HepG2 (cell line): ENCODE results near the gene KCND1. TPM values are rescaled to one million over a fixed set of nuclear protein-coding genes. Genes with fewer than 3 reads are reported as not detected.

Experiments used
- ATAC-seq: fragments of 200-7000 bp; cut with Tn5 transposase; 3 replicates; pipeline ENCODE4 v1.9.1; 2020; ENCODE audit warnings: mild to moderate bottlenecking, moderate library complexity
- BruUV-seq: library from RNA; stranded (reverse); fragments of 400-500 nt; replicated peaks from 2 replicates; lab custom pipeline; 2021; lab: Mats Ljungman, UMichigan
- CTCF ChIA-PET: fragments of 300-600 bp; formaldehyde crosslinking; extraction: SDS; loops from one replicate; lab custom pipeline; 2021; ENCODE audit warnings: low total read pairs, inconsistent platforms, low intra/inter-chr PET ratio; lab: Yijun Ruan, JAX
- POLR2A ChIA-PET: fragments of 350-600 bp; sonication (Branson Sonifier 250); formaldehyde crosslinking; loops from one replicate; lab custom pipeline; 2020; ENCODE audit warnings: antibody characterized with exemption, inconsistent platforms; lab: Yijun Ruan, JAX
- DNase-seq: peaks from one replicate; pipeline ENCODE4 v3.0.0-alpha.2; 2015; ENCODE audit warnings: low spot score
- FAIRE-seq: peaks from 3 replicates; lab custom pipeline; 2011; peaks lifted over from hg19 to GRCh38; lab: Jason Lieb, UNC
- H2AFZ ChIP-seq: one replicate; pipeline ENCODE4 v1.6.1; 2011; ENCODE audit warnings: low read length, inconsistent platforms
- H3K27ac ChIP-seq: fragments of 300-600 bp; 3 replicates; pipeline ENCODE4 v1.8.0; 2011; ENCODE audit warnings: mixed run types, mild to moderate bottlenecking, mixed read lengths, low read length, inconsistent platforms; ENCODE audit not compliant: insufficient read depth; ENCODE audit errors: extremely low read length
- H3K27me3 ChIP-seq, 2 experiments: fragments of 200-600 bp in 1 of 2; 2 replicates in 1 of 2; 3 replicates in 1 of 2; pipeline versions ENCODE4 v1.6.0 to v1.8.0; 2011; ENCODE audit warnings: low read length in 2 of 2, mild to moderate bottlenecking in 2 of 2, moderate library complexity in 2 of 2, inconsistent platforms in 1 of 2; ENCODE audit not compliant: insufficient read depth in 2 of 2, control insufficient read depth in 1 of 2
- H3K36me3 ChIP-seq, 2 experiments: fragments of 200-600 bp in 1 of 2; replicated peaks in 1 of 2; 2 replicates in 1 of 2; 3 replicates in 1 of 2; pipeline versions ENCODE4 v1.5.1 to v1.8.0; 2011; ENCODE audit warnings: low read length in 2 of 2, inconsistent platforms in 1 of 2; ENCODE audit not compliant: insufficient read depth in 2 of 2, control insufficient read depth in 1 of 2
- H3K4me1 ChIP-seq: 2 replicates; pipeline ENCODE4 v1.5.1; 2012; ENCODE audit warnings: low read length, inconsistent platforms; ENCODE audit not compliant: insufficient read depth
- H3K4me2 ChIP-seq: 2 replicates; pipeline ENCODE4 v1.6.0; 2011; ENCODE audit warnings: low read depth, low read length, inconsistent platforms
- H3K4me3 ChIP-seq, 3 experiments: fragments of 200-600 bp in 1 of 3; sonication (generic), shearing (Covaris generic) in 1 of 3; replicated peaks in 1 of 3; 2 replicates each; pipeline ENCODE4 v1.5.1; 2011 to 2016; ENCODE audit warnings: low read length in 3 of 3, inconsistent platforms in 2 of 3, low read depth in 2 of 3, mild to moderate bottlenecking in 2 of 3, control low read depth in 1 of 3, mixed read lengths in 1 of 3; ENCODE audit not compliant: insufficient read depth in 1 of 3
- H3K79me2 ChIP-seq: one replicate; pipeline ENCODE4 v1.6.1; 2011; ENCODE audit warnings: low read length, inconsistent platforms; ENCODE audit not compliant: insufficient read depth
- H3K9ac ChIP-seq: 2 replicates; pipeline ENCODE4 v1.6.0; 2011; ENCODE audit warnings: mild to moderate bottlenecking, low read depth, low read length, inconsistent platforms; ENCODE audit not compliant: insufficient read depth
- H3K9me3 ChIP-seq: 2 replicates; pipeline ENCODE4 v1.5.1; 2012; ENCODE audit warnings: mild to moderate bottlenecking, low read length
- H4K20me1 ChIP-seq: 2 replicates; pipeline ENCODE4 v1.6.0; 2011; ENCODE audit warnings: inconsistent platforms, mild to moderate bottlenecking, low read length, moderate library complexity; ENCODE audit not compliant: insufficient read depth
- AGO2 ChIP-seq: fragments of 200-400 bp; formaldehyde crosslinking; optimal IDR thresholded peaks from 2 replicates; pipeline ENCODE3; 2017; ENCODE audit warnings: mild to moderate bottlenecking, low read depth, low read length, moderate library complexity
- KLF16 ChIP-seq, 2 experiments: sonication (generic) in 1 of 2; formaldehyde crosslinking in 1 of 2; IDR thresholded peaks; 2 replicates each; pipeline versions ENCODE4 v1.6.1 to v1.8.0; 2016 to 2023; ENCODE audit warnings: missing genetic modification reagents in 2 of 2, missing compliant biosample characterization in 1 of 2
- SPEN ChIP-seq: sonication (generic); formaldehyde crosslinking; IDR thresholded peaks from 2 replicates; pipeline ENCODE4 v1.5.1; 2020; ENCODE audit warnings: low read depth, mild to moderate bottlenecking, missing genetic modification reagents
- THAP11 ChIP-seq: IDR thresholded peaks from 2 replicates; pipeline ENCODE4 v1.6.1; 2016; ENCODE audit warnings: missing biosample characterization, missing genetic modification reagents
- YY1 ChIP-seq: IDR thresholded peaks from 2 replicates; pipeline ENCODE4 v1.6.1; 2011; ENCODE audit warnings: low read length, low read depth, moderate library complexity, mild to moderate bottlenecking; ENCODE audit not compliant: insufficient read depth, insufficient replicate concordance
- ZNF670 ChIP-seq: sonication (generic); formaldehyde crosslinking; IDR thresholded peaks from 2 replicates; pipeline ENCODE4 v1.8.0; 2022; ENCODE audit warnings: mild to moderate bottlenecking, missing genetic modification reagents, borderline replicate concordance
- ZNF768 ChIP-seq: sonication (generic); formaldehyde crosslinking; IDR thresholded peaks from 2 replicates; pipeline ENCODE4 v1.4.0; 2020; ENCODE audit warnings: missing genetic modification reagents
- WGBS: methylation state at CpG from one replicate; pipeline ENCODE4 v1.1.6; 2017; ENCODE audit warnings: low lambda C conversion rate; 5-methylcytosine and 5-hydroxymethylcytosine counted together
- in situ Hi-C: cut with HindIII; loops from 2 replicates; pipeline ENCODE4 v1.10.0; 2017; ENCODE audit warnings: low pct_unique_long_range_greater_than_20kb; ENCODE audit not compliant: extremely low pct_ligation_motif_present
- intact Hi-C: fragments of 100-400 bp; cut with micrococcal nuclease; formaldehyde crosslinking; loops from one replicate; pipeline ENCODE4 v1.10.0; 2022; ENCODE audit not compliant: unreplicated experiment
- polyA plus RNA-seq, 8 experiments: library from polyadenylated mRNA; depleted of rRNA in 3 of 8; stranded (reverse) in 7 of 8; unstranded in 1 of 8; fragments of >200 nt; fragmentation: Illumina TruSeq in 4 of 8; extraction: Trizol in 4 of 8; gene quantifications; 2 replicates each; pipeline versions ENCODE4 v1.2.1 to v1.2.3, GENCODE V29; 2011 to 2016; ENCODE audit warnings: low read depth in 4 of 8, missing spikeins in 1 of 8, mixed read lengths in 1 of 8; ENCODE audit not compliant: insufficient read depth in 1 of 8
- total RNA-seq, 5 experiments: library from RNA; depleted of rRNA; stranded (reverse); fragments of >200 nt; fragmentation: Illumina TruSeq; extraction: Trizol; gene quantifications; 2 replicates each; pipeline ENCODE4 v1.2.3, GENCODE V29; 2016; ENCODE audit warnings: low read depth in 1 of 5
- TF ChIP-seq, protein P1 (sequence below): sonication (generic); formaldehyde crosslinking; IDR thresholded peaks from 2 replicates; pipeline ENCODE4 v1.5.0; 2020; ENCODE audit warnings: mild to moderate bottlenecking, missing genetic modification reagents, borderline replicate concordance
- TF ChIP-seq, protein P2 (sequence below): IDR thresholded peaks from 2 replicates; pipeline ENCODE4 v1.6.1; 2012; ENCODE audit warnings: inconsistent platforms
- TF ChIP-seq, protein P3 (sequence below): sonication (generic); formaldehyde crosslinking; IDR thresholded peaks from 2 replicates; pipeline ENCODE4 v1.5.1; 2020; ENCODE audit warnings: mild to moderate bottlenecking, missing genetic modification reagents, moderate library complexity
- TF ChIP-seq, protein P4 (sequence below): sonication (generic); formaldehyde crosslinking; IDR thresholded peaks from 2 replicates; pipeline ENCODE4 v1.4.0; 2020; ENCODE audit warnings: missing genetic modification reagents
- TF ChIP-seq, protein P5 (sequence below): IDR thresholded peaks from 2 replicates; pipeline ENCODE4 v1.6.1; 2016; ENCODE audit warnings: missing genetic modification reagents, missing compliant biosample characterization

Gene KCND1
- total and polyA plus RNA-seq, 2 of the 13 experiments (the other 11 are each of a cell fraction or from before 2014, with no cell fraction given): 0.07 to 0.30 TPM

DNA sequence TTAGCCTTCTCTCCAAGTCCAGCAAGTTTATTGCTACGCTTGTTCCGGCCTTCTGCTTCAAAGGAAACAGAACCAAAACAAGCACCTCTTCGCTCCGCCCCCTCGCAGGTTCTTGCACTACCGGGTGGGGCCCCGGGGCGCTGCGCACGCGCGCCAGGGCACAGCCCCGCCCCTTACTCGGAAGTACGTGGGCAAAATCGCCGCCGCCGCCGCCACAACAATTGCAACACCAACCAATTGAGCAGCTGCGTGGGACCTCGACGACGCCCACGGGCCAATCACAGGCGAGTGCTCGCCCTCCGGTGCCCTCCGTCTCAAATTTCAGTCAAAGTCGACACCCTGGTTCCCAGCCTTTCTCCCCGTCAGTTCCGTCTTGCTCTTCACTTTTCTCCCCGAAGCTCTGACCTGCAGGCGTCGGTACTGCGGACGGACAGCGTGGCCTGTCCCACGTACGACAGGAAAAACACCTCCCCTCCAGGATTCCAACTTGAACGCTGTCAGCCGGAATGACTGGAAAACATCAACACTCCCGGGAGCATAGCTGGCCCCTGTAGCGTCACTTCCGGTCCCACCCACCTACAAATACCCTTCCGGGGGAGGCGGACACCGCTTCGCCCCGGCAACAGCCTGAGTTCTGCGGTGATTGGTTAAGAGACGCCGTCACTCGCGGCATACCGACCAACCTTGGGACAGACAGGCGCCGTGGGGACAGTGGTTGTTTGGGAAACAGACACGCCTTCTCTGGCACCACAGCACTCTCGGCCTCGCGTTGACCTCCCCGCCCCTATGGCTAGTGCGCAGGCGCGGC lies 13.6 kb downstream of the KCND1 start (continued):
- TF ChIP-seq KLF16 (CRISPR knock-in tag; IDR thresholded peaks at IDR 0.05): peak in 1 of 2 experiments; percentile 59; a peak in 1 of 4 replicates

DNA sequence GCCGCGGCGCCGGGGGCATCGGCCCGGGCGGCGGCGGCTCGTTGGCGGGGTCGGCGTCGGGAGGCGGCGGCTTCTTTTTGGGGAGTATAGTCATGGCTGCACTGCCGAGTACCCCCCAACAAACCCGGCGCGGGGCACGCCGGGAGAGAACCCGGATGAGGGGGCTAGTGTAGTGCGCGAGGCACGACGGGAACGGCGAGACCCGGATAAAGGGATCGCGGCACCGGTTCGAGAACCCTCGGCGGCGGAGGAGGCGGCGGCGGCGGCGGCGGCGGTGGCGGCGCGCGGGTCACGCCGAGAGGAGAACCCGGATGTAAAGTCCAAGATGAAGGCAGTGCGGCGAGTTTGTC lies 14.2 kb downstream of the KCND1 start, which contains the start of gene OTUD5:
Gene OTUD5, minus strand, starts transcription at position 131 of the 350 bp plus-strand sequence. Its CDS starts 37 bp downstream, at position 94.
- intact Hi-C loops (loop anchor here (5.0 kb wide), 1 partner anchor 85 kb away; the partner anchor contains the start of gene TFE3), in situ Hi-C loops (no loop called here)
- WGBS: no CpG with 5 or more reads among the region's 53 CpGs
- peak within 1 kb of the TSS; percentile 83 for H3K4me2 ChIP-seq
- DNase-seq: peak; percentile 39
- ChIA-PET POLR2A (interaction anchor here (0.7 to 2.4 kb wide), 9 partner anchors 11 to 220 kb away, joined by 3 to 11 read pairs (median 6); partner anchors contain the start of genes GRIPAP1, HDAC6 and TFE3), CTCF (no interaction called here)
- H3K36me3 ChIP-seq: peaks cover 0 to 8% of the 10 kb centered on the region in 2 experiments; a peak in 2 of 5 replicates
- no peaks in the 10 kb centered on the region for H3K9me3 ChIP-seq
- no peak within 1 kb of the TSS for H2AFZ ChIP-seq
- H3K9ac ChIP-seq: peak within 1 kb of the TSS; percentile 82
- H3K79me2 ChIP-seq: peaks cover 44% of the 10 kb centered on the region
- H3K27me3 ChIP-seq: no peaks in the 10 kb centered on the region
- FAIRE-seq: no peak
- ATAC-seq: peak; percentile 32
- H3K4me1 ChIP-seq: peaks cover 69% of the 10 kb centered on the region
- H3K27ac ChIP-seq: peak within 1 kb of the TSS; percentile 98
- H3K4me3 ChIP-seq: peak within 1 kb of the TSS; percentile 62 to 81 (median 76)
- no TSS peak for BruUV-seq
- no peaks in the 10 kb centered on the region for H4K20me1 ChIP-seq
- TF ChIP-seq, protein P1, sequence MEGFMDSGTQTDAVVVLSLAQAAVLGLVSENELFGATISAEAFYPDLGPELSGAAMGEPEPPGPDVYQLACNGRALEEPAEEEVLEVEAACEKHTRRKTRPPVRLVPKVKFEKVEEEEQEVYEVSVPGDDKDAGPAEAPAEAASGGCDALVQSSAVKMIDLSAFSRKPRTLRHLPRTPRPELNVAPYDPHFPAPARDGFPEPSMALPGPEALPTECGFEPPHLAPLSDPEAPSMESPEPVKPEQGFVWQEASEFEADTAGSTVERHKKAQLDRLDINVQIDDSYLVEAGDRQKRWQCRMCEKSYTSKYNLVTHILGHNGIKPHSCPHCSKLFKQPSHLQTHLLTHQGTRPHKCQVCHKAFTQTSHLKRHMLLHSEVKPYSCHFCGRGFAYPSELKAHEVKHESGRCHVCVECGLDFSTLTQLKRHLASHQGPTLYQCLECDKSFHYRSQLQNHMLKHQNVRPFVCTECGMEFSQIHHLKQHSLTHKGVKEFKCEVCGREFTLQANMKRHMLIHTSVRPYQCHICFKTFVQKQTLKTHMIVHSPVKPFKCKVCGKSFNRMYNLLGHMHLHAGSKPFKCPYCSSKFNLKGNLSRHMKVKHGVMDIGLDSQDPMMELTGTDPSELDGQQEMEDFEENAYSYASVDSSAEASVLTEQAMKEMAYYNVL: no peak
- peak; percentile 48 for TF ChIP-seq AGO2
- TF ChIP-seq, protein P2, sequence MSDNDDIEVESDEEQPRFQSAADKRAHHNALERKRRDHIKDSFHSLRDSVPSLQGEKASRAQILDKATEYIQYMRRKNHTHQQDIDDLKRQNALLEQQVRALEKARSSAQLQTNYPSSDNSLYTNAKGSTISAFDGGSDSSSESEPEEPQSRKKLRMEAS: peak; percentile 12; the same call in 1 of the 2 replicates
- TF ChIP-seq, protein P3, sequence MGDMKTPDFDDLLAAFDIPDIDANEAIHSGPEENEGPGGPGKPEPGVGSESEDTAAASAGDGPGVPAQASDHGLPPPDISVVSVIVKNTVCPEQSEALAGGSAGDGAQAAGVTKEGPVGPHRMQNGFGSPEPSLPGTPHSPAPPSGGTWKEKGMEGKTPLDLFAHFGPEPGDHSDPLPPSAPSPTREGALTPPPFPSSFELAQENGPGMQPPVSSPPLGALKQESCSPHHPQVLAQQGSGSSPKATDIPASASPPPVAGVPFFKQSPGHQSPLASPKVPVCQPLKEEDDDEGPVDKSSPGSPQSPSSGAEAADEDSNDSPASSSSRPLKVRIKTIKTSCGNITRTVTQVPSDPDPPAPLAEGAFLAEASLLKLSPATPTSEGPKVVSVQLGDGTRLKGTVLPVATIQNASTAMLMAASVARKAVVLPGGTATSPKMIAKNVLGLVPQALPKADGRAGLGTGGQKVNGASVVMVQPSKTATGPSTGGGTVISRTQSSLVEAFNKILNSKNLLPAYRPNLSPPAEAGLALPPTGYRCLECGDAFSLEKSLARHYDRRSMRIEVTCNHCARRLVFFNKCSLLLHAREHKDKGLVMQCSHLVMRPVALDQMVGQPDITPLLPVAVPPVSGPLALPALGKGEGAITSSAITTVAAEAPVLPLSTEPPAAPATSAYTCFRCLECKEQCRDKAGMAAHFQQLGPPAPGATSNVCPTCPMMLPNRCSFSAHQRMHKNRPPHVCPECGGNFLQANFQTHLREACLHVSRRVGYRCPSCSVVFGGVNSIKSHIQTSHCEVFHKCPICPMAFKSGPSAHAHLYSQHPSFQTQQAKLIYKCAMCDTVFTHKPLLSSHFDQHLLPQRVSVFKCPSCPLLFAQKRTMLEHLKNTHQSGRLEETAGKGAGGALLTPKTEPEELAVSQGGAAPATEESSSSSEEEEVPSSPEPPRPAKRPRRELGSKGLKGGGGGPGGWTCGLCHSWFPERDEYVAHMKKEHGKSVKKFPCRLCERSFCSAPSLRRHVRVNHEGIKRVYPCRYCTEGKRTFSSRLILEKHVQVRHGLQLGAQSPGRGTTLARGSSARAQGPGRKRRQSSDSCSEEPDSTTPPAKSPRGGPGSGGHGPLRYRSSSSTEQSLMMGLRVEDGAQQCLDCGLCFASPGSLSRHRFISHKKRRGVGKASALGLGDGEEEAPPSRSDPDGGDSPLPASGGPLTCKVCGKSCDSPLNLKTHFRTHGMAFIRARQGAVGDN: peak; percentile 72
- TF ChIP-seq SPEN (CRISPR knock-in tag): peak; percentile 14; the same call in 1 of the 2 replicates
- TF ChIP-seq, protein P4, sequence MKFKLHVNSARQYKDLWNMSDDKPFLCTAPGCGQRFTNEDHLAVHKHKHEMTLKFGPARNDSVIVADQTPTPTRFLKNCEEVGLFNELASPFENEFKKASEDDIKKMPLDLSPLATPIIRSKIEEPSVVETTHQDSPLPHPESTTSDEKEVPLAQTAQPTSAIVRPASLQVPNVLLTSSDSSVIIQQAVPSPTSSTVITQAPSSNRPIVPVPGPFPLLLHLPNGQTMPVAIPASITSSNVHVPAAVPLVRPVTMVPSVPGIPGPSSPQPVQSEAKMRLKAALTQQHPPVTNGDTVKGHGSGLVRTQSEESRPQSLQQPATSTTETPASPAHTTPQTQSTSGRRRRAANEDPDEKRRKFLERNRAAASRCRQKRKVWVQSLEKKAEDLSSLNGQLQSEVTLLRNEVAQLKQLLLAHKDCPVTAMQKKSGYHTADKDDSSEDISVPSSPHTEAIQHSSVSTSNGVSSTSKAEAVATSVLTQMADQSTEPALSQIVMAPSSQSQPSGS (CRISPR knock-in tag): no peak
- peak; percentile 54 for TF ChIP-seq YY1
- TF ChIP-seq ZNF670 (CRISPR knock-in tag): no peak
- TF ChIP-seq, protein P5, sequence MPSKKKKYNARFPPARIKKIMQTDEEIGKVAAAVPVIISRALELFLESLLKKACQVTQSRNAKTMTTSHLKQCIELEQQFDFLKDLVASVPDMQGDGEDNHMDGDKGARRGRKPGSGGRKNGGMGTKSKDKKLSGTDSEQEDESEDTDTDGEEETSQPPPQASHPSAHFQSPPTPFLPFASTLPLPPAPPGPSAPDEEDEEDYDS: peak; percentile 42; the same call in 1 of the 2 replicates
- TF ChIP-seq THAP11: peak; percentile 41
- 0 out of 2 replicates have a peak, but pooled peaks have one; percentile 1 for TF ChIP-seq ZNF768 (CRISPR knock-in tag)
